B cell (primary cell): ENCODE results near the gene SLF2. TPM values are rescaled to one million over a fixed set of nuclear protein-coding genes. Genes with fewer than 3 reads are reported as not detected.

Experiments
- ATAC-seq: fragments of 200-7000 bp; cut with Tn5 transposase; one replicate; pipeline ENCODE4 v1.10.0; 2021; ENCODE audit warnings: low read depth, mild to moderate bottlenecking, moderate number of reproducible peaks, moderate library complexity
- CTCF ChIA-PET: fragments of 350-600 bp; sonication (Branson Sonifier 250); formaldehyde crosslinking; loops from one replicate; lab custom pipeline; 2021; ENCODE audit warnings: antibody characterized with exemption, inconsistent platforms; lab: Charles Lee
- POLR2A ChIA-PET: fragments of 350-600 bp; sonication (Branson Sonifier 250); formaldehyde crosslinking; loops from one replicate; lab custom pipeline; 2021; ENCODE audit warnings: antibody characterized with exemption; lab: Charles Lee
- DNase-seq: peaks from one replicate; pipeline ENCODE4 v3.0.0; 2013
- H2AFZ ChIP-seq: 2 replicates; pipeline ENCODE4 v1.6.1; 2012; ENCODE audit warnings: mild to moderate bottlenecking, low read depth, low read length; ENCODE audit not compliant: insufficient read depth, poor library complexity, severe bottlenecking
- H3K27ac ChIP-seq, 2 donors: 1 replicate in 1 of 2; 2 replicates in 1 of 2; pipeline ENCODE4 v1.5.1; 2012 to 2013; ENCODE audit warnings: low read length in 2 of 2, mild to moderate bottlenecking in 2 of 2, moderate library complexity in 1 of 2
- H3K27me3 ChIP-seq, 4 experiments: fragments of 200-600 bp in 1 of 4; sonication (generic) in 1 of 4; replicated peaks in 1 of 4; 1 replicate in 2 of 4; 2 replicates in 2 of 4; pipeline versions ENCODE4 v1.6.1 to v1.7.0; 2013 to 2016; ENCODE audit warnings: low read length in 3 of 4, mild to moderate bottlenecking in 2 of 4, mixed read lengths in 1 of 4, moderate library complexity in 1 of 4; ENCODE audit not compliant: insufficient read depth in 4 of 4, control insufficient read depth in 3 of 4; ENCODE audit errors: control extremely low read depth in 1 of 4
- H3K36me3 ChIP-seq, 2 experiments: replicated peaks in 1 of 2; 1 replicate in 1 of 2; 2 replicates in 1 of 2; pipeline versions ENCODE4 v1.6.1 to v1.7.1; 2013; ENCODE audit warnings: low read length in 1 of 2; ENCODE audit not compliant: insufficient read depth in 2 of 2, control insufficient read depth in 1 of 2; ENCODE audit errors: control extremely low read depth in 1 of 2, extremely low read depth in 1 of 2
- H3K4me1 ChIP-seq, 2 donors: fragments of 200-600 bp in 1 of 2; sonication (generic) in 1 of 2; 1 replicate in 1 of 2; 2 replicates in 1 of 2; pipeline versions ENCODE4 v1.5.1 to v1.6.1; 2013 to 2017; ENCODE audit warnings: low read length in 2 of 2; ENCODE audit not compliant: control insufficient read depth in 2 of 2, insufficient read depth in 2 of 2
- H3K4me2 ChIP-seq: replicated peaks from 2 replicates; pipeline ENCODE3; 2012; ENCODE audit warnings: mild to moderate bottlenecking, low read depth, low read length; ENCODE audit not compliant: poor library complexity, severe bottlenecking
- H3K4me3 ChIP-seq, 5 experiments: fragments of 200-600 bp in 1 of 5; sonication (generic) in 1 of 5; 1 replicate in 3 of 5; 2 replicates in 2 of 5; pipeline versions ENCODE4 v1.5.1 to v1.7.0; 2011 to 2016; ENCODE audit warnings: low read length in 4 of 5, mild to moderate bottlenecking in 4 of 5, low read depth in 2 of 5, control low read depth in 1 of 5, moderate library complexity in 1 of 5; ENCODE audit not compliant: insufficient read depth in 1 of 5; ENCODE audit errors: control extremely low read depth in 1 of 5, extremely low read depth in 1 of 5
- H3K79me2 ChIP-seq: fragments of 200-600 bp; sonication (generic); one replicate; pipeline ENCODE4 v1.6.0; 2016; ENCODE audit warnings: low read length; ENCODE audit not compliant: control insufficient read depth, insufficient read depth
- H3K9ac ChIP-seq: fragments of 200-600 bp; sonication (generic); 2 replicates; pipeline ENCODE4 v1.6.1; 2017; ENCODE audit warnings: mild to moderate bottlenecking, low read length, moderate library complexity
- H3K9me3 ChIP-seq, 3 donors: one replicate each; pipeline versions ENCODE4 v1.6.1 to v1.7.1; 2013; ENCODE audit warnings: low read length in 2 of 3; ENCODE audit not compliant: control insufficient read depth in 2 of 3, insufficient read depth in 1 of 3; ENCODE audit errors: control extremely low read depth in 1 of 3
- H4K20me1 ChIP-seq: 2 replicates; pipeline ENCODE4 v1.6.0; 2012; ENCODE audit warnings: mild to moderate bottlenecking, low read length; ENCODE audit not compliant: insufficient read depth, control insufficient read depth, poor library complexity, severe bottlenecking
- H3K27ac Mint-ChIP-seq: one replicate; pipeline ENCODE4 v1.8.0; 2021; ENCODE audit warnings: mixed read lengths
- H3K27me3 Mint-ChIP-seq: one replicate; pipeline ENCODE4 v1.8.0; 2021; ENCODE audit warnings: mixed read lengths
- H3K4me1 Mint-ChIP-seq: one replicate; pipeline ENCODE4 v1.8.0; 2021; ENCODE audit warnings: mixed read lengths
- H3K4me3 Mint-ChIP-seq: one replicate; pipeline ENCODE4 v1.8.0; 2021; ENCODE audit warnings: mixed read lengths
- H3K9me3 Mint-ChIP-seq: one replicate; pipeline ENCODE4 v1.8.0; 2022; ENCODE audit warnings: mixed read lengths; ENCODE audit not compliant: insufficient read depth
- CTCF ChIP-seq: fragments of 200-600 bp; IDR thresholded peaks from one replicate; pipeline ENCODE4 v1.8.0; 2022; ENCODE audit warnings: antibody characterized with exemption, mild to moderate bottlenecking
- EZH2 ChIP-seq: IDR thresholded peaks from 2 replicates; pipeline ENCODE4 v1.6.1; 2012; ENCODE audit warnings: borderline replicate concordance, low read depth, mild to moderate bottlenecking, moderate library complexity, low read length; ENCODE audit not compliant: insufficient read depth, poor library complexity, severe bottlenecking
- WGBS: methylation state at CpG from one replicate; pipeline ENCODE4 v1.1.5; 2013; ENCODE audit warnings: missing lambda C conversion rate; ENCODE audit not compliant: insufficient coverage; 5-methylcytosine and 5-hydroxymethylcytosine counted together
- intact Hi-C: fragments of 100-400 bp; cut with micrococcal nuclease; formaldehyde crosslinking; loops from one replicate; pipeline ENCODE4 v1.10.0; 2022
- polyA plus RNA-seq: library from polyadenylated mRNA; depleted of rRNA; stranded (reverse); fragments of >200 nt; gene quantifications from 2 replicates; pipeline ENCODE4 v1.2.3, GENCODE V29; 2012
- total RNA-seq, 2 donors: library from RNA; stranded (reverse); fragments of 120-200 nt in 1 of 2; gene quantifications; 1 replicate in 1 of 2; 2 replicates in 1 of 2; pipeline versions ENCODE4 v1.2.3 to v1.2.4, GENCODE V29; 2013 to 2022

The SLF2 gene
- total and polyA plus RNA-seq, 2 donors (not counting 1 experiment from before 2014, with no cell fraction given) = 11.8 to 65.6 TPM

- intact Hi-C loops = loop anchor here (2.0 to 5.0 kb wide), 2 partner anchors 19 to 339 kb away; partner anchors contain the start of genes PDZD7 and SFXN3
- Histone ChIP-seq H3K4me2 (no peak overlapping the region), H3K9me3 (no peaks in the 10 kb centered on the region), H3K27ac (no peak overlapping the region), H2AFZ (no peak overlapping the region), H3K4me3 (no peak overlapping the region), H3K79me2 (no peaks in the 10 kb centered on the region), H3K9ac (no peak overlapping the region), H4K20me1 (no peaks in the 10 kb centered on the region), H3K27me3 (peaks cover 0 to 24% (median 10%) of the 10 kb centered on the region in 4 experiments), H3K4me1 (peaks cover 8 to 13% of the 10 kb centered on the region in 2 donors), H3K36me3 (no peaks in the 10 kb centered on the region)
- ChIA-PET POLR2A (interaction anchor here (0.6 kb wide), 1 partner anchor 42 kb away, joined by 3 read pairs; the partner anchor contains the start of gene SEMA4G), CTCF (interaction anchor here (0.9 to 2.1 kb wide), 7 partner anchors 7 to 341 kb away, joined by 3 to 16 read pairs (median 4); partner anchors contain the start of gene LZTS2)
- Mint-ChIP-seq H3K27me3 (peaks cover 20% of the 10 kb centered on the region), H3K4me1 (peaks cover 16% of the 10 kb centered on the region), H3K9me3 (no peaks in the 10 kb centered on the region), H3K4me3 (no peak overlapping the region), H3K27ac (no peak overlapping the region)
- 93% methylated on average over 17 of the region's 22 CpGs for WGBS
- ATAC-seq (no peak), DNase-seq (no peak)
- TF ChIP-seq CTCF (no peak), EZH2 (no peak)
Measured at GRCh38 chr10:101011517-101012423, 99.0 kb downstream of the SLF2 start.
